IMR-90 (cell line): ENCODE results near the gene FNDC3B. TPM values are rescaled to one million over a fixed set of nuclear protein-coding genes. Genes with fewer than 3 reads are reported as not detected.

Source experiments
- ATAC-seq: fragments of 200-7000 bp; cut with Tn5 transposase; 2 replicates; pipeline ENCODE4 v1.9.1; 2020; ENCODE audit warnings: low read depth, mild to moderate bottlenecking, moderate library complexity
- BruUV-seq: library from RNA; stranded (reverse); fragments of 400-500 nt; replicated peaks from 2 replicates; lab custom pipeline; 2021; lab: Mats Ljungman, UMichigan
- CTCF ChIA-PET: fragments of 300-600 bp; formaldehyde crosslinking; extraction: SDS; loops from one replicate; lab custom pipeline; 2021; ENCODE audit warnings: antibody characterized with exemption; lab: Yijun Ruan, JAX
- POLR2A ChIA-PET: fragments of 300-600 bp; sonication (Branson Sonifier 250); formaldehyde crosslinking; loops from one replicate; lab custom pipeline; 2022; ENCODE audit warnings: antibody characterized with exemption; ENCODE audit not compliant: unreplicated experiment; lab: Charles Lee
- DNase-seq: peaks from one replicate; pipeline ENCODE4 v3.0.0; 2013
- H2AFZ ChIP-seq: replicated peaks from 2 replicates; pipeline ENCODE3; 2013; ENCODE audit warnings: low read length, mild to moderate bottlenecking; ENCODE audit not compliant: poor library complexity
- H2AK5ac ChIP-seq: 2 replicates; pipeline ENCODE4 v1.6.1; 2013; ENCODE audit warnings: low read depth, low read length, inconsistent platforms
- H2AK9ac ChIP-seq: replicated peaks from 2 replicates; pipeline ENCODE3; 2013; ENCODE audit warnings: mild to moderate bottlenecking, low read depth, low read length, moderate library complexity; ENCODE audit not compliant: poor library complexity
- H2BK120ac ChIP-seq: 2 replicates; pipeline ENCODE4 v1.6.1; 2013; ENCODE audit warnings: low read depth, low read length, inconsistent platforms
- H2BK15ac ChIP-seq: 3 replicates; pipeline ENCODE4 v1.6.1; 2013; ENCODE audit warnings: low read depth, low read length, inconsistent platforms
- H2BK20ac ChIP-seq: 2 replicates; pipeline ENCODE4 v1.6.1; 2013; ENCODE audit warnings: low read depth, mild to moderate bottlenecking, inconsistent platforms, low read length, moderate library complexity
- H2BK5ac ChIP-seq: 2 replicates; pipeline ENCODE4 v1.6.1; 2013; ENCODE audit warnings: mild to moderate bottlenecking, low read depth, low read length, inconsistent platforms; ENCODE audit not compliant: poor library complexity, severe bottlenecking
- H3K14ac ChIP-seq: replicated peaks from 2 replicates; pipeline ENCODE4 v1.6.1; 2013; ENCODE audit warnings: low read depth, low read length, inconsistent platforms
- H3K18ac ChIP-seq: 2 replicates; pipeline ENCODE4 v1.6.1; 2013; ENCODE audit warnings: low read depth, low read length, control low read depth
- H3K23ac ChIP-seq: 2 replicates; pipeline ENCODE4 v1.6.1; 2013; ENCODE audit warnings: low read depth, low read length, inconsistent platforms
- H3K27ac ChIP-seq: 2 replicates; pipeline ENCODE4 v1.5.1; 2013; ENCODE audit warnings: mild to moderate bottlenecking, control low read depth, low read length; ENCODE audit not compliant: insufficient read depth
- H3K27me3 ChIP-seq: 2 replicates; pipeline ENCODE4 v1.6.1; 2013; ENCODE audit warnings: low read length; ENCODE audit not compliant: control insufficient read depth, insufficient read depth
- H3K36me3 ChIP-seq: 2 replicates; pipeline ENCODE4 v1.6.1; 2013; ENCODE audit warnings: low read length, mixed read lengths; ENCODE audit not compliant: control insufficient read depth, insufficient read depth
- H3K4ac ChIP-seq: 2 replicates; pipeline ENCODE4 v1.6.1; 2013; ENCODE audit warnings: low read depth, low read length, inconsistent platforms
- H3K4me1 ChIP-seq: 2 replicates; pipeline ENCODE4 v1.6.1; 2013; ENCODE audit warnings: low read length, mixed read lengths; ENCODE audit not compliant: control insufficient read depth, insufficient read depth
- H3K4me2 ChIP-seq: 2 replicates; pipeline ENCODE4 v1.6.1; 2013; ENCODE audit warnings: low read depth, mild to moderate bottlenecking, control low read depth, low read length, moderate library complexity
- H3K4me3 ChIP-seq: 2 replicates; pipeline ENCODE4 v1.5.1; 2013; ENCODE audit warnings: low read depth, mild to moderate bottlenecking, control low read depth, low read length, moderate library complexity; ENCODE audit not compliant: insufficient read depth
- H3K56ac ChIP-seq: 2 replicates; pipeline ENCODE4 v1.6.1; 2013; ENCODE audit warnings: low read length, inconsistent platforms; ENCODE audit not compliant: insufficient read depth; ENCODE audit errors: extremely low read depth
- H3K79me1 ChIP-seq, 2 experiments: 2 replicates each; pipeline ENCODE4 v1.6.1; 2013; ENCODE audit warnings: low read length in 2 of 2, inconsistent platforms in 1 of 2, low read depth in 1 of 2
- H3K9ac ChIP-seq: 2 replicates; pipeline ENCODE4 v1.6.1; 2013; ENCODE audit warnings: low read depth, low read length, control low read depth
- H3K9me1 ChIP-seq: 2 replicates; pipeline ENCODE4 v1.6.1; 2013; ENCODE audit warnings: low read length, inconsistent platforms; ENCODE audit not compliant: insufficient read depth
- H3K9me3 ChIP-seq: 2 replicates; pipeline ENCODE4 v1.6.1; 2013; ENCODE audit warnings: low read length; ENCODE audit not compliant: control insufficient read depth, insufficient read depth
- H4K20me1 ChIP-seq: 2 replicates; pipeline ENCODE4 v1.6.1; 2013; ENCODE audit warnings: low read length, inconsistent platforms; ENCODE audit not compliant: insufficient read depth
- H4K5ac ChIP-seq: 2 replicates; pipeline ENCODE4 v1.6.1; 2013; ENCODE audit warnings: mild to moderate bottlenecking, low read depth, low read length, control low read depth
- H4K8ac ChIP-seq, 2 experiments: 2 replicates each; pipeline ENCODE4 v1.6.1; 2013; ENCODE audit warnings: low read depth in 2 of 2, low read length in 2 of 2, control low read depth in 1 of 2, inconsistent platforms in 1 of 2
- H4K91ac ChIP-seq: 2 replicates; pipeline ENCODE4 v1.6.1; 2013; ENCODE audit warnings: low read depth, low read length, inconsistent platforms; ENCODE audit not compliant: insufficient read depth
- CHD1 ChIP-seq: IDR thresholded peaks from 2 replicates; pipeline ENCODE4 v1.6.1; 2012; ENCODE audit warnings: low read depth, low read length, improper control_type of control experiment
- FOS ChIP-seq: fragments of 150-350 bp; IDR thresholded peaks from 2 replicates; pipeline ENCODE4 v1.6.1; 2016; ENCODE audit warnings: low read depth, low read length
- POLR2A ChIP-seq: IDR thresholded peaks from 2 replicates; pipeline ENCODE4 v1.6.1; 2012; ENCODE audit warnings: mild to moderate bottlenecking, low read depth, low read length
- whole genome bisulfite sequencing, 2 experiments: methylation state at CpG; one replicate each; pipeline versions ENCODE4 v1.1.5 to v1.1.7; 2013; ENCODE audit warnings: missing lambda C conversion rate in 2 of 2; ENCODE audit not compliant: insufficient read length in 1 of 2; ENCODE audit errors: extremely low coverage in 2 of 2; 5-methylcytosine and 5-hydroxymethylcytosine counted together
- dilution Hi-C: fragments of 300-500 bp; cut with HindIII; formaldehyde crosslinking; loops from one replicate; pipeline ENCODE4 v1.14.3; 2018; ENCODE audit warnings: low sequenced_read_pairs; ENCODE audit not compliant: unreplicated experiment
- in situ Hi-C: fragments of 300-500 bp; cut with MboI; formaldehyde crosslinking; loops from 3 replicates; pipeline ENCODE4 v1.14.3; 2019; ENCODE audit warnings: low sequenced_read_pairs, inconsistent platforms, mixed read lengths
- intact Hi-C: fragments of 100-400 bp; cut with micrococcal nuclease; formaldehyde crosslinking; loops from 2 replicates; pipeline ENCODE4 v1.10.0; 2022
- polyA plus RNA-seq, 3 experiments: library from polyadenylated mRNA; depleted of rRNA; stranded (reverse); fragments of >200 nt; gene quantifications; 2 replicates each; pipeline ENCODE4 v1.2.3, GENCODE V29; 2012; ENCODE audit warnings: low replicate concordance in 1 of 3
- total RNA-seq: library from RNA; depleted of rRNA; stranded (reverse); fragments of >200 nt; gene quantifications from 2 replicates; pipeline ENCODE4 v1.2.3, GENCODE V29; 2012

The FNDC3B gene
- total and polyA plus RNA-seq, 2 of the 4 experiments (the other 2 are of a cell fraction), result 23.9 to 150 TPM

DNA sequence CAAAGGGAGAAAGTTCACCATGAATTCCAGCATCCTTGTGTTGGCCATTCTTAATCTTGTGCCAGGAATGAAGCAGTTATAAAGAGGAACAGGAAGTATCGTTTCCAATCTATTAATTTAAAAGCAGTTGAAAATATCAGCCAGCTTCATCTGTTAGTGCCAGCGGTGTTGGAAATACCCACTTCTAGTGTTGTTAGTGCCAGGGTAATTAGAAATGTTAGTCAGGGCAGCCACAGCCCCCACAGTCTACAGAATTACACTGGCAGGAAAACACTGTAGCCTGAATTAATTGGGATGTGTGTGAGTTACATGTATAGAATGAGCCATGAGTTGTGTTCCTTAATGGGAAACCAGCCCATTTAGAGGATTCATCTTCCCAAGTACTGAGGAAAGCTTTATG, 281.1 kb downstream of the FNDC3B start:
- Histone ChIP-seq H3K4me3 (no peak overlapping the region), H3K56ac (no peak overlapping the region), H2BK5ac (peak overlapping the region; percentile 24), H2AK5ac (no peak overlapping the region), H2BK15ac (no peak overlapping the region), H3K18ac (peak overlapping the region; percentile 14; the same call in 1 of the 2 replicates), H2BK120ac (no peak overlapping the region), H4K20me1 (peaks cover 23% of the 10 kb centered on the region; the same call in 1 of the 2 replicates), H3K4me1 (peaks cover 33% of the 10 kb centered on the region), H3K36me3 (peaks cover 36% of the 10 kb centered on the region), H3K9me3 (no peaks in the 10 kb centered on the region), H3K23ac (0 out of 2 replicates have a peak overlapping the region, but pooled peaks have one; percentile 29), H3K27ac (no peak overlapping the region), H4K5ac (no peak overlapping the region), H3K9ac (no peak overlapping the region), H3K14ac (no peak overlapping the region), H2BK20ac (no peak overlapping the region), H3K9me1 (peaks cover 42% of the 10 kb centered on the region), H2AFZ (no peak overlapping the region), H3K27me3 (no peaks in the 10 kb centered on the region), H3K79me1 (peaks cover 44 to 77% of the 10 kb centered on the region in 2 experiments), H4K91ac (no peak overlapping the region), H3K4me2 (no peak overlapping the region), H3K4ac (peak overlapping the region; percentile 7; the same call in 1 of the 2 replicates), H4K8ac (no peak overlapping the region), H2AK9ac (no peak overlapping the region)
- intact Hi-C loops, result no loop called here
- ATAC-seq (no peak), DNase-seq (no peak)
- no CpG with 5 or more reads among the region's 2 CpGs for WGBS, 2 experiments
- TF ChIP-seq CHD1, result no peak
- no peak for TF ChIP-seq POLR2A
- TF ChIP-seq FOS, result no peak
- CTCF ChIA-PET, result interaction anchor here (1.6 kb wide), 1 partner anchor 12 kb away, joined by 11 read pairs; no protein-coding TSS in a partner anchor
- in situ Hi-C loops, result no loop called here
- BruUV-seq, result no TSS peak
- POLR2A ChIA-PET, result no interaction called here
- dilution Hi-C loops, result no loop called here
